DND-41 (cell line): Measurements from ENCODE around the gene AKIRIN1.
"Not testable (repeated sequence)": the region's sequence is repeated elsewhere in the genome, so short reads cannot be mapped to it uniquely, and the experiment has no call there.

ENCODE experiments used
- ATAC-seq: fragments of 200-7000 bp; cut with Tn5 transposase; 3 replicates; pipeline ENCODE4 v1.9.1; 2021; ENCODE audit warnings: low read depth; ENCODE audit not compliant: insufficient read depth
- DNase-seq: peaks from one replicate; pipeline ENCODE4 v3.0.0-alpha.2; 2020
- H2AFZ ChIP-seq: 2 replicates; pipeline ENCODE4 v1.6.0; 2012; ENCODE audit warnings: low read depth, low read length
- H3K27ac ChIP-seq: 2 replicates; pipeline ENCODE4 v1.5.1; 2012; ENCODE audit warnings: low read length, inconsistent platforms
- H3K27me3 ChIP-seq: fragments of 200-600 bp; sonication (generic); 2 replicates; pipeline ENCODE4 v1.6.0; 2012; ENCODE audit warnings: low read length, mild to moderate bottlenecking, inconsistent platforms; ENCODE audit not compliant: insufficient read depth, poor library complexity
- H3K36me3 ChIP-seq: 2 replicates; pipeline ENCODE4 v1.5.1; 2012; ENCODE audit warnings: low read length, inconsistent platforms; ENCODE audit not compliant: insufficient read depth
- H3K4me1 ChIP-seq: 2 replicates; pipeline ENCODE4 v1.5.1; 2012; ENCODE audit warnings: mild to moderate bottlenecking, low read length; ENCODE audit not compliant: insufficient read depth
- H3K4me2 ChIP-seq: 2 replicates; pipeline ENCODE4 v1.6.0; 2012; ENCODE audit warnings: mild to moderate bottlenecking, moderate library complexity, low read length, inconsistent platforms; ENCODE audit not compliant: insufficient read depth
- H3K4me3 ChIP-seq, 2 experiments: fragments of 200-600 bp in 1 of 2; shearing (Covaris generic) in 1 of 2; 2 replicates each; pipeline ENCODE4 v1.5.1; 2012 to 2016; ENCODE audit warnings: inconsistent platforms in 2 of 2, low read length in 2 of 2, mild to moderate bottlenecking in 2 of 2, low read depth in 1 of 2, moderate library complexity in 1 of 2
- H3K79me2 ChIP-seq: 2 replicates; pipeline ENCODE4 v1.6.0; 2012; ENCODE audit warnings: low read length, inconsistent platforms; ENCODE audit not compliant: insufficient read depth
- H3K9ac ChIP-seq: 2 replicates; pipeline ENCODE4 v1.6.0; 2012; ENCODE audit warnings: low read depth, mild to moderate bottlenecking, inconsistent platforms, low read length, moderate library complexity
- H3K9me3 ChIP-seq: 2 replicates; pipeline ENCODE4 v1.5.1; 2012; ENCODE audit warnings: low read length, moderate library complexity, mild to moderate bottlenecking, inconsistent platforms; ENCODE audit not compliant: insufficient read depth, severe bottlenecking
- H4K20me1 ChIP-seq: 2 replicates; pipeline ENCODE4 v1.6.0; 2012; ENCODE audit warnings: low read length; ENCODE audit not compliant: insufficient read depth
- EZH2 ChIP-seq: IDR thresholded peaks from 3 replicates; pipeline ENCODE4 v1.6.1; 2012; ENCODE audit warnings: borderline replicate concordance, low read depth, mild to moderate bottlenecking, moderate library complexity, low read length, inconsistent platforms; ENCODE audit not compliant: severe bottlenecking
- TF ChIP-seq, protein P1 (sequence below): IDR thresholded peaks from 2 replicates; pipeline ENCODE4 v1.5.1; 2012; ENCODE audit warnings: borderline replicate concordance, low read length, moderate library complexity, mild to moderate bottlenecking; ENCODE audit not compliant: poor library complexity, severe bottlenecking; ENCODE audit errors: extremely low read depth

Gene AKIRIN1

DNA sequence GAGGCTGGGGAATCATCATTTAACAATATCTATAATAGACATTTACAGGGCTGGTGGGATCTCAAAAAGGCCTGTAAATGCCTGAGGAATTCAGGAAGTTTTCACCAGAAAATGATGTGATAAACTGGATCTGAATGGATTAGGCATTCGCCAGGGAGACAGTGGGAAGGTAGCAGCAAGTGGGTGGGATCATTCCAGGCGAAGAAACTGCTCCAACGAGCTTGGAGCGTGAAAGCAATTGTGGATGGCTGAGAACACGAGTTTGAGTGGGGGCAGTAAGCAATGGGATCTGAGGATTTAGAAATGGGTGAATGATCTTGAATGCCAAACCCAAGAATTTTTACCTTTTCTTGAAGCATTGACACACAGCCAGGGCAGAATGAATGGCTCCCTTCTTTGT, 26.2 kb downstream of the AKIRIN1 start:
- no peaks in the 10 kb centered on the region for H3K4me1 ChIP-seq
- no peak overlapping the region for H2AFZ ChIP-seq
- no peaks in the 10 kb centered on the region for H3K36me3 ChIP-seq
- H3K27me3 ChIP-seq = no peaks in the 10 kb centered on the region
- H3K9me3 ChIP-seq = no peaks in the 10 kb centered on the region
- no peak overlapping the region for H3K4me2 ChIP-seq
- DNase-seq (no peak), ATAC-seq (no peak)
- H3K4me3 ChIP-seq = no peak overlapping the region
- H3K79me2 ChIP-seq = no peaks in the 10 kb centered on the region
- H3K9ac ChIP-seq = no peak overlapping the region
- H3K27ac ChIP-seq = no peak overlapping the region
- TF ChIP-seq EZH2 = no peak
- TF ChIP-seq, protein P1, sequence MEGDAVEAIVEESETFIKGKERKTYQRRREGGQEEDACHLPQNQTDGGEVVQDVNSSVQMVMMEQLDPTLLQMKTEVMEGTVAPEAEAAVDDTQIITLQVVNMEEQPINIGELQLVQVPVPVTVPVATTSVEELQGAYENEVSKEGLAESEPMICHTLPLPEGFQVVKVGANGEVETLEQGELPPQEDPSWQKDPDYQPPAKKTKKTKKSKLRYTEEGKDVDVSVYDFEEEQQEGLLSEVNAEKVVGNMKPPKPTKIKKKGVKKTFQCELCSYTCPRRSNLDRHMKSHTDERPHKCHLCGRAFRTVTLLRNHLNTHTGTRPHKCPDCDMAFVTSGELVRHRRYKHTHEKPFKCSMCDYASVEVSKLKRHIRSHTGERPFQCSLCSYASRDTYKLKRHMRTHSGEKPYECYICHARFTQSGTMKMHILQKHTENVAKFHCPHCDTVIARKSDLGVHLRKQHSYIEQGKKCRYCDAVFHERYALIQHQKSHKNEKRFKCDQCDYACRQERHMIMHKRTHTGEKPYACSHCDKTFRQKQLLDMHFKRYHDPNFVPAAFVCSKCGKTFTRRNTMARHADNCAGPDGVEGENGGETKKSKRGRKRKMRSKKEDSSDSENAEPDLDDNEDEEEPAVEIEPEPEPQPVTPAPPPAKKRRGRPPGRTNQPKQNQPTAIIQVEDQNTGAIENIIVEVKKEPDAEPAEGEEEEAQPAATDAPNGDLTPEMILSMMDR = no peak
- no peaks in the 10 kb centered on the region for H4K20me1 ChIP-seq

GRCh38 chr1:39020494-39020893, 29.4 kb downstream of the AKIRIN1 start:
- H3K36me3 ChIP-seq, H3K4me1 ChIP-seq, H3K4me3 ChIP-seq, H3K27ac ChIP-seq, H3K9me3 ChIP-seq, DNase-seq, H3K27me3 ChIP-seq, H4K20me1 ChIP-seq, H3K79me2 ChIP-seq, H3K9ac ChIP-seq, H3K4me2 ChIP-seq, H2AFZ ChIP-seq, ATAC-seq: not testable (repeated sequence)

- ATAC-seq = no peak
Measured at GRCh38 chr1:39021426-39021825, 30.4 kb downstream of the AKIRIN1 start.

GRCh38 chr1:39023140-39023539, 32.1 kb downstream of the AKIRIN1 start:
- TF ChIP-seq, protein P1 = no peak
- no peak for TF ChIP-seq EZH2
- Histone ChIP-seq H2AFZ (no peak overlapping the region), H3K79me2 (peaks cover 24% of the 10 kb centered on the region), H3K9me3 (no peaks in the 10 kb centered on the region), H3K36me3 (0 out of 2 replicates have a peak, but pooled peaks cover under 1% of the 10 kb centered on the region), H3K27me3 (no peaks in the 10 kb centered on the region), H3K4me2 (no peak overlapping the region), H3K27ac (no peak overlapping the region), H3K9ac (no peak overlapping the region), H4K20me1 (peaks cover under 1% of the 10 kb centered on the region; the same call in 1 of the 2 replicates), H3K4me1 (peaks cover 21% of the 10 kb centered on the region), H3K4me3 (no peak overlapping the region)
- ATAC-seq = no peak
- no peak for DNase-seq

More at GRCh38 chr1:39021426-39021825, 30.4 kb downstream of the AKIRIN1 start:
- Histone ChIP-seq H4K20me1 (no peaks in the 10 kb centered on the region), H3K4me1 (peaks cover 9% of the 10 kb centered on the region), H3K36me3 (no peaks in the 10 kb centered on the region), H3K79me2 (peaks cover 8% of the 10 kb centered on the region), H3K9ac (no peak overlapping the region), H3K4me3 (no peak overlapping the region), H3K27ac (no peak overlapping the region), H3K9me3 (no peaks in the 10 kb centered on the region), H3K27me3 (no peaks in the 10 kb centered on the region), H3K4me2 (no peak overlapping the region), H2AFZ (no peak overlapping the region)
- no peak for DNase-seq
- TF ChIP-seq EZH2 = no peak
- TF ChIP-seq, protein P1 = no peak
